GM23248 (cell line): ENCODE measurements around the gene APPBP2.

ENCODE experiments used
- EZH2 ChIP-seq: fragments of 200-600 bp; sonication (generic); IDR thresholded peaks from 2 replicates; pipeline ENCODE4 v1.6.1; 2018; ENCODE audit warnings: antibody characterized with exemption, mild to moderate bottlenecking; ENCODE audit not compliant: insufficient read depth, poor library complexity, severe bottlenecking
- EZH2phosphoT487 ChIP-seq: fragments of 200-600 bp; sonication (generic); IDR thresholded peaks from 2 replicates; pipeline ENCODE4 v1.6.1; 2018; ENCODE audit warnings: antibody characterized with exemption, moderate library complexity, mild to moderate bottlenecking, low read depth; ENCODE audit not compliant: insufficient read depth

GRCh38 chr17:60502145-60502544, 23.9 kb downstream of the APPBP2 start:
- no peak for TF ChIP-seq EZH2
- no peak for TF ChIP-seq EZH2phosphoT487
